GM18873 (cell line): ENCODE data around the gene RPRD2.

Source experiments
- ATAC-seq: cut with Tn5 transposase; IDR thresholded peaks from one replicate; pipeline ENCODE4 v1.9.1; 2021; ENCODE audit warnings: mild to moderate bottlenecking, moderate library complexity, moderate number of reproducible peaks; ENCODE audit not compliant: unreplicated experiment, low FRiP score

RPRD2 gene

GRCh38 chr1:150464422-150464826 lies 100.5 kb downstream of the RPRD2 start:
- no peak for ATAC-seq

- no peak for ATAC-seq
Measured at GRCh38 chr1:150466964-150467363, 103.0 kb downstream of the RPRD2 start.

GRCh38 chr1:150469291-150469690 lies 105.3 kb downstream of the RPRD2 start:
- no peak for ATAC-seq

- ATAC-seq, result no peak
Measured at GRCh38 chr1:150472601-150473200, 108.8 kb downstream of the RPRD2 start.

- no peak for ATAC-seq
Measured at GRCh38 chr1:150473659-150474058, 109.7 kb downstream of the RPRD2 start.

- no peak for ATAC-seq
Measured at GRCh38 chr1:150474869-150475268, 110.9 kb downstream of the RPRD2 start.

- ATAC-seq, result no peak
Measured at GRCh38 chr1:150476754-150477153, 112.8 kb downstream of the RPRD2 start.

- no peak for ATAC-seq
Measured at GRCh38 chr1:150477320-150477719, 113.4 kb downstream of the RPRD2 start.

GRCh38 chr1:150477733-150478132 lies 113.8 kb downstream of the RPRD2 start:
- no peak for ATAC-seq

- ATAC-seq, result no peak
Measured at GRCh38 chr1:150479370-150479769, 115.4 kb downstream of the RPRD2 start.

- no peak for ATAC-seq
Measured at GRCh38 chr1:150479927-150480352, 116.0 kb downstream of the RPRD2 start.

- ATAC-seq, result no peak
Measured at GRCh38 chr1:150484431-150484830, 120.5 kb downstream of the RPRD2 start.

GRCh38 chr1:150484861-150485260 lies 120.9 kb downstream of the RPRD2 start:
- ATAC-seq, result no peak

GRCh38 chr1:150486966-150487762 lies 123.2 kb downstream of the RPRD2 start, which contains the start of gene TARS2:
Gene TARS2 (plus strand): TSS chr1:150487419. CDS start chr1:150487451, 32 bp downstream.
- peak; percentile 98 for ATAC-seq

GRCh38 chr1:150487763-150488115 lies 123.8 kb downstream of the RPRD2 start:
- no peak for ATAC-seq

- no peak for ATAC-seq
Measured at GRCh38 chr1:150493175-150493574, 129.2 kb downstream of the RPRD2 start.

- no peak for ATAC-seq
Measured at GRCh38 chr1:150498342-150498741, 134.4 kb downstream of the RPRD2 start.

GRCh38 chr1:150505431-150505830 lies 141.5 kb downstream of the RPRD2 start:
- no peak for ATAC-seq

GRCh38 chr1:150507912-150508864 lies 144.2 kb downstream of the RPRD2 start, which contains the start of gene ECM1:
Gene ECM1 (plus strand): TSS chr1:150508109. CDS start chr1:150508210, 101 bp downstream.
- ATAC-seq, result no peak

- ATAC-seq, result no peak
Measured at GRCh38 chr1:150508982-150509381, 145.0 kb downstream of the RPRD2 start.

GRCh38 chr1:150511551-150511950 lies 147.6 kb downstream of the RPRD2 start:
- no peak for ATAC-seq
